SU-DHL-6 (cell line): Measurements from ENCODE around the gene APOE.

Source experiments
- CTCF ChIP-seq: fragments of 200-600 bp; sonication (generic); IDR thresholded peaks from one replicate; pipeline ENCODE4 v1.5.1; 2017; ENCODE audit warnings: antibody characterized with exemption, mild to moderate bottlenecking, low read length, moderate library complexity; ENCODE audit not compliant: insufficient read depth, poor library complexity, severe bottlenecking
- EZH2phosphoT487 ChIP-seq: fragments of 200-600 bp; sonication (generic), shearing (Covaris generic); conservative IDR thresholded peaks from 2 replicates; pipeline ENCODE4 v1.6.1; 2018; ENCODE audit warnings: mild to moderate bottlenecking, antibody characterized with exemption, low read length, moderate library complexity, mixed read lengths

- TF ChIP-seq CTCF, result no peak
- TF ChIP-seq EZH2phosphoT487, result no peak
These were observed 44.0 kb downstream of the APOE start for GRCh38 chr19:44949550-44949949.
